Breast epithelium (tissue), 4 donors: ENCODE data around the gene OAS2. TPM values are rescaled to one million over a fixed set of nuclear protein-coding genes. Genes with fewer than 3 reads are reported as not detected.

Experiments
- DNase-seq, 2 donors: peaks; one replicate each; pipeline ENCODE4 v3.0.0-alpha.2; 2019; ENCODE audit warnings: low spot score in 2 of 2
- H3K27ac ChIP-seq, 2 donors: fragments of 200-600 bp; sonication (generic) in 1 of 2; one replicate each; pipeline ENCODE4 v1.5.1; 2016 to 2019; ENCODE audit warnings: mild to moderate bottlenecking in 1 of 2
- H3K27me3 ChIP-seq, 2 donors: fragments of 200-600 bp; sonication (generic) in 1 of 2; one replicate each; pipeline versions ENCODE4 v1.5.1 to v1.6.0; 2017 to 2019; ENCODE audit warnings: control low read depth in 1 of 2, mild to moderate bottlenecking in 1 of 2
- H3K36me3 ChIP-seq: fragments of 200-600 bp; one replicate; pipeline ENCODE4 v1.5.1; 2019
- H3K4me1 ChIP-seq, 2 donors: fragments of 200-600 bp; sonication (generic); one replicate each; pipeline ENCODE4 v1.5.1; 2016 to 2019; ENCODE audit warnings: control low read depth in 1 of 2
- H3K4me3 ChIP-seq, 3 donors: fragments of 200-600 bp; sonication (generic); 1 replicate in 2 of 3; 2 replicates in 1 of 3; pipeline ENCODE4 v1.5.1; 2016 to 2019; ENCODE audit warnings: mild to moderate bottlenecking in 3 of 3, moderate library complexity in 2 of 3
- H3K9me3 ChIP-seq, 2 donors: fragments of 200-600 bp; sonication (generic) in 1 of 2; one replicate each; pipeline ENCODE4 v1.5.1; 2016 to 2019; ENCODE audit warnings: control low read depth in 1 of 2
- POLR2A ChIP-seq: fragments of 450-650 bp; IDR thresholded peaks from one replicate; pipeline ENCODE4 v1.6.1; 2016; ENCODE audit warnings: antibody characterized with exemption, mild to moderate bottlenecking, moderate library complexity
- POLR2AphosphoS5 ChIP-seq, 3 donors: sonication (generic); formaldehyde crosslinking; IDR thresholded peaks; one replicate each; pipeline ENCODE4 v1.6.1; 2017; ENCODE audit warnings: antibody characterized with exemption in 3 of 3
- intact Hi-C: fragments of 100-400 bp; cut with DNase I; formaldehyde crosslinking; loops from one replicate; pipeline ENCODE4 v1.15.1; 2023; ENCODE audit warnings: low total_unique reads
- total RNA-seq, 3 donors: library from RNA; depleted of rRNA; stranded (reverse); fragments of >200 nt; gene quantifications; one replicate each; pipeline ENCODE4 v1.1.0, GENCODE V29; 2016
- TF ChIP-seq, protein P1 (sequence below), 3 donors: fragments of 450-650 bp; IDR thresholded peaks; one replicate each; pipeline ENCODE4 v1.5.1; 2016 to 2017; ENCODE audit warnings: antibody characterized with exemption in 3 of 3, mild to moderate bottlenecking in 3 of 3, moderate library complexity in 3 of 3

OAS2 gene
- total RNA-seq, 3 donors from 2014 or later, result 6.2 to 9.5 (median 7.9) TPM

DNA sequence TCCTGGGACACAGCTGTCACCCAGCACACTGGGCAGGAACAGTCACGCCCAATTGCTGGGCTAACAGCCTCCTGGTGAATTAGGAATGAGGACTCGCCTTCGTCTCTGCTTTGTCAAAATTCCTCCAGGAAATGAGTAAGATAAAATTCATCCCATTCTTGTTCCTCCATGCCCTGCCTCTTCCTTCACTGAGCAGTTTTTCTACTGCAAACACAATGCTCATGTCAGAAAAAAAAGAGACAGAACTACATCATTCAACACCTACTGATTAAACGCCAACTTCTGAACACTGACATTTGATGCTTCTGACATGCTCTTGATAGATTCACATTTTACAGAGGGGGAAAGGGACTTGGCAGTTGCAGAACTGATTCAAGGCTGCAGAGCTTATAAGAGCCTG lies 40.7 kb downstream of the OAS2 start:
- no peak for TF ChIP-seq POLR2A
- Histone ChIP-seq H3K36me3 (no peaks in the 10 kb centered on the region), H3K9me3 (no peaks in the 10 kb centered on the region), H3K4me1 (no peaks in the 10 kb centered on the region), H3K27me3 (no peaks in the 10 kb centered on the region), H3K4me3 (no peak overlapping the region), H3K27ac (no peak overlapping the region)
- intact Hi-C loops, result no loop called here
- no peak for DNase-seq

DNA sequence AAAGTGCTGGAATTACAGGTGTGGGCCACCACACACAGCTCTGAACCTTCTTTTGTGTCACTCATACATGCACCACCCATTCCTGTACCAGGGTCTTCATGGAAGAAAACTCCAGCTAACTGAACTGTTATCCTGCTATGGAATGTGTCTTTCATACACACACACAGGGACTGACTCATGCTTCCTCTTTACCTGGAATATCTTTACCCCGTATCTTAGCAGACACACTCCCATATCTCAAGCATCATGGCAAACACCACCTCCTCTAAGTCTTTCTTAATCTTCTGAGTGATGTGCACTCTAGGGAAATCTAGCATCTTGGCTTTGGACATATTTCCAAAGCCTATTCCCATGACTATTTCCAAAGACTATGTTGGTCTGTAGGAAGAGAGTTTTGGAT lies 43.2 kb downstream of the OAS2 start:
- no peak overlapping the region for H3K4me3 ChIP-seq
- intact Hi-C loops, result no loop called here
- DNase-seq, result no peak
- no peak for TF ChIP-seq POLR2AphosphoS5 (IDR thresholded peaks at IDR 0.05)
- TF ChIP-seq, protein P1, sequence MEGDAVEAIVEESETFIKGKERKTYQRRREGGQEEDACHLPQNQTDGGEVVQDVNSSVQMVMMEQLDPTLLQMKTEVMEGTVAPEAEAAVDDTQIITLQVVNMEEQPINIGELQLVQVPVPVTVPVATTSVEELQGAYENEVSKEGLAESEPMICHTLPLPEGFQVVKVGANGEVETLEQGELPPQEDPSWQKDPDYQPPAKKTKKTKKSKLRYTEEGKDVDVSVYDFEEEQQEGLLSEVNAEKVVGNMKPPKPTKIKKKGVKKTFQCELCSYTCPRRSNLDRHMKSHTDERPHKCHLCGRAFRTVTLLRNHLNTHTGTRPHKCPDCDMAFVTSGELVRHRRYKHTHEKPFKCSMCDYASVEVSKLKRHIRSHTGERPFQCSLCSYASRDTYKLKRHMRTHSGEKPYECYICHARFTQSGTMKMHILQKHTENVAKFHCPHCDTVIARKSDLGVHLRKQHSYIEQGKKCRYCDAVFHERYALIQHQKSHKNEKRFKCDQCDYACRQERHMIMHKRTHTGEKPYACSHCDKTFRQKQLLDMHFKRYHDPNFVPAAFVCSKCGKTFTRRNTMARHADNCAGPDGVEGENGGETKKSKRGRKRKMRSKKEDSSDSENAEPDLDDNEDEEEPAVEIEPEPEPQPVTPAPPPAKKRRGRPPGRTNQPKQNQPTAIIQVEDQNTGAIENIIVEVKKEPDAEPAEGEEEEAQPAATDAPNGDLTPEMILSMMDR (IDR thresholded peaks at IDR 0.05), result no peak
- TF ChIP-seq POLR2A, result no peak
- no peaks in the 10 kb centered on the region for H3K27me3 ChIP-seq
- no peaks in the 10 kb centered on the region for H3K9me3 ChIP-seq
- no peak overlapping the region for H3K27ac ChIP-seq
- no peaks in the 10 kb centered on the region for H3K4me1 ChIP-seq
- H3K36me3 ChIP-seq, result no peaks in the 10 kb centered on the region

DNA sequence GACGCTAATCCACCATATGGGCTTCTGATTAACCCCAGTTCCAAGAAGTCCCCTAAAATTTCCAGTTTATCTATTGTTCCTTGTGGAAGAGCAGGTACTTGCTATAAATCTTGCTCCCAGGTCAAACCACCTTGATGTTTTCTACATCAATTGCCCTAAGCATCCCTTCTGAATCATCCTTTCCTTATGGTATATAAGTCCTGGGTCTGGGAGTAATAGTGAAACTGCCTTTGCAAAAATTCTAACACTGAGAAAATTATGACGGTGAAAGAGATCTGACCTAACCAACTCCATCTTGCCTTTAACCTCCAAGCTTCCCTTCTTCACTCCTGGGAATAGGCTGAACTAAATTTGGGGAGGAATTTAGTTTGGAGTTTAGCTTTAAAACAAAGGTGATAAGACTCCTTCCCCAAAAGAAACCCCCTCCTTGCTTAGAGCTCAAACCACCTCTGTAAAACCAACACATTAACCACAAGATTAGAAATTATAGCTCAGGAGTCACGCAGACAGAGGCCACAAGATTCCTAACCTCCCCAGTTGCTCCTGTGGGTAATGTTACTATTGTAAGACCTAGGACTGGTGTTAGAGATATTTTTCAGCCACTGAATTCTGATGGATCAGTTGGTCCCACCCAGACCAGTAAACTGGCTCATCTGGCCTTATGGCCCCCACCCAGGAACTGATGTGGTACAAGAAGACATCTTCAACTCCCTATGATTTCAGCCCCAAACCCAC lies 44.4 kb downstream of the OAS2 start:
- intact Hi-C loops, result no loop called here
- H3K36me3 ChIP-seq, result no peaks in the 10 kb centered on the region
- no peak for TF ChIP-seq POLR2AphosphoS5 (IDR thresholded peaks at IDR 0.05)
- TF ChIP-seq, protein P1 (IDR thresholded peaks at IDR 0.05), result no peak
- TF ChIP-seq POLR2A, result no peak
- no peak for DNase-seq
- no peak overlapping the region for H3K27ac ChIP-seq
- H3K4me3 ChIP-seq, result no peak overlapping the region
- H3K27me3 ChIP-seq, result no peaks in the 10 kb centered on the region
- no peaks in the 10 kb centered on the region for H3K9me3 ChIP-seq
- no peaks in the 10 kb centered on the region for H3K4me1 ChIP-seq

DNA sequence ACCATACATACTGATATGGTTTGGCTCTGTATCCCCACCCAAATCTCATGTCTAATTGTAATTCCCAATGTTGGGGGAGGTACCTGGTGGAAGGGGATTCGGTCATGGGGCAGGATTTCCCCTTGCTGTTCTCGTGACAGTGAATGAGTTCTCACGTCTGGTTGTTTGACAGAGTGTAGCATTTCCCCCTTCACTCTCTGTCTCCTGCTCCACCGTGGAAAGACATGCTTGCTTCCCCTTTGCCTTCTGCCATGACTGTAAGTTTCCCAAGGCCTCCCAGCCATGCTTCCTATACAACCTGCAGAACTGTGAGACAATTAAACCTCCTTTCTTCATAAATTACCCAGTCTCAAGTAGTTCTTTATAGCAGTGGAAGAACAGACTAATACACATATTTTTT lies 49.4 kb downstream of the OAS2 start:
- Histone ChIP-seq H3K27me3 (no peaks in the 10 kb centered on the region), H3K4me1 (no peaks in the 10 kb centered on the region), H3K4me3 (no peak overlapping the region), H3K27ac (no peak overlapping the region), H3K36me3 (no peaks in the 10 kb centered on the region), H3K9me3 (no peaks in the 10 kb centered on the region)
- intact Hi-C loops, result no loop called here
- DNase-seq, result no peak
- TF ChIP-seq POLR2AphosphoS5 (IDR thresholded peaks at IDR 0.05) (no peak), POLR2A (no peak)
- TF ChIP-seq, protein P1 (IDR thresholded peaks at IDR 0.05), result no peak

DNA sequence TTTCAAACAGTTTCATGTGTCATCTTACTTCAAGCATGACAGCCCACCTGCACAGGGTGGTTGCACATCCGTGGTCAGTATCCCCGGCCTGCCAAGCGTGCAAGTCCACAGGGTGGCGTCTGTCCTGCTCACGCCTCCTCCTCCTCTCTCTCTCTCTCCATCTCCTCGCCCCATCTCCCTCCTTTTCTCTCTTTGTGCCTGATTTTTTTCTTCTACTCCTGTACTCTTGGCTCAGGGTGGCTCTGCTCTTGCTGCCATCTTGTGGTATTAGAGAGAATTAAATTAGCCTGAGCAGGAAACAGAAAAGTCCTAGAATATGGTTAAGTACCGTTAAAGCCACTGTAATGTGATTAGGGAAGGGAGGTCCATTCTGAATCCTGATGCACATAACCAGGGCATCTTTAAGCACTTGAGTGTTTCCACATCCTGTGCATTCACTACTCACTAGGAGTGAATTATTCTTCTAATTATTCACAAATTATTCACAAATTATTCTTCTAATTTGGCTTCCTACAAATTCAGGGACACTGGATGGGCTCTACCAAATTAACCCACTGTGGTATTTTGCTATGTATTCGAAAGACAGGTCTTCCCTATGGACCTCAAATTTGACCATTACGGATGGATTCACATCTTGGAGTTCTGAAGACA lies 52.7 kb downstream of the OAS2 start:
- no peaks in the 10 kb centered on the region for H3K4me1 ChIP-seq
- H3K27ac ChIP-seq, result no peak overlapping the region
- no peaks in the 10 kb centered on the region for H3K9me3 ChIP-seq
- no peaks in the 10 kb centered on the region for H3K36me3 ChIP-seq
- H3K27me3 ChIP-seq, result no peaks in the 10 kb centered on the region
- DNase-seq, result no peak
- intact Hi-C loops, result no loop called here
- no peak for TF ChIP-seq POLR2AphosphoS5 (IDR thresholded peaks at IDR 0.05)
- TF ChIP-seq, protein P1 (IDR thresholded peaks at IDR 0.05), result peak; percentile 60 to 78 (median 76)
- no peak overlapping the region for H3K4me3 ChIP-seq
